Measurements from ENCODE around the gene RUFY3.

RUFY3 gene

GRCh38 chr4:70844180-70844579, 122.4 kb downstream of the RUFY3 start:
- DNase-seq: no peak

DNA sequence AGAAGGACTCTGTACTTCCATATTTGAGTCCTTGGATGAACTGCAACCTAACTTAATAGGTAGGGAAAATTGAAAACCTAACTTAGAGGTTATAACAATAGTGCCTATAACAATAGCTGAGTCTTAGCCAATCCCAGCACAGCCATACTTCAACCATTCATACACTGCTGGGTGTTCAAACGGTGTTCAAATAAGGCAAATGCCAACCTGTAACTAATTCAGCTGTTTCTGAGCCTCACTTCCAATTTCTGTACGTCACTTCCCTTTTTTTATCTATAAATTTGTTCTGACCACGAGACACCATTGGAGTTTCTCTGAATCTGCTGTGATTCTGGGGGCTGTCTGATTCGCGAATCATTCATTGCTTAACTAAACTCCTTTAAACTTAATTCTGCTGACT, 127.5 kb downstream of the RUFY3 start:
- no peak for DNase-seq

- no peak for DNase-seq
Observed at GRCh38 chr4:70855464-70855863, 133.7 kb downstream of the RUFY3 start.

All from activated CD8-positive, alpha-beta memory T cell treated with anti-CD3 and anti-CD28 coated beads for 24 hours (primary cell).